ENCODE measurements around the gene EFHC2.

DNA sequence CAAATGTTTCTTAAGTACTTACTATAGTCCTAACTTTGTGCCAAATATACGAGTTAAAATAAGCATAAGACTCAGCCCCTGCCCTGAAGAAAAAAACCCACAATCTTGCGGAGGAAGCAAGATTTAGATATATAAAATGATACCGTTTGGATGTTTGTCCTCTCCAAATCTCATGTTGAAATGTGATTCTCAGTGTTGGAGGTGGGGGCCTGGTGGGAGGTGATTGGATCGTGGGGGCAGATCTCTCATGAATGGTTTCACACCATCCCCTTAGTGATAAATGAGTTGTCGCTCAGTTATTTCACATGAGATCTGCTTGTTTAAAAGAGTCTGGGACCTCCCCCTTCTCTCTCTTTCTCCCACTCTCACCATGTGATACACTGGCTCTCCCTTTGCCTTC lies 28.7 kb downstream of the EFHC2 start:
- TF ChIP-seq CTCF (IDR thresholded peaks at IDR 0.05) (no peak), POLR2AphosphoS5 (IDR thresholded peaks at IDR 0.05) (no peak)

Data from transverse colon (tissue), 4 donors.